Measurements from ENCODE around the gene TNFRSF19. TPM values are rescaled to one million over a fixed set of nuclear protein-coding genes. Genes with fewer than 3 reads are reported as not detected.

TNFRSF19 gene
- total RNA-seq, 4 donors from 2014 or later: 2.0 to 74.2 (median 4.2) TPM

GRCh38 chr13:23620211-23620610, 50.0 kb downstream of the TNFRSF19 start:
- H3K4me1 ChIP-seq: no peaks in the 10 kb centered on the region
- H3K4me3 ChIP-seq: no peak overlapping the region
- H3K27ac ChIP-seq: no peak overlapping the region
- no peaks in the 10 kb centered on the region for H3K27me3 ChIP-seq
- TF ChIP-seq CTCF (IDR thresholded peaks at IDR 0.05) (no peak), POLR2A (IDR thresholded peaks at IDR 0.05) (no peak)
- H3K36me3 ChIP-seq: no peaks in the 10 kb centered on the region
- H3K9me3 ChIP-seq: no peaks in the 10 kb centered on the region
- intact Hi-C loops (cut with DNase I; ENCODE audit: low total_unique reads): no loop called here
- no peak for DNase-seq

GRCh38 chr13:23620613-23621315, 50.6 kb downstream of the TNFRSF19 start:
- H3K4me3 ChIP-seq: no peak overlapping the region
- no peaks in the 10 kb centered on the region for H3K27me3 ChIP-seq
- H3K4me1 ChIP-seq: no peaks in the 10 kb centered on the region
- no peaks in the 10 kb centered on the region for H3K36me3 ChIP-seq
- TF ChIP-seq CTCF (IDR thresholded peaks at IDR 0.05): no peak
- TF ChIP-seq POLR2A (IDR thresholded peaks at IDR 0.05): no peak
- no peak for DNase-seq
- H3K9me3 ChIP-seq: no peaks in the 10 kb centered on the region
- no peak overlapping the region for H3K27ac ChIP-seq
- intact Hi-C loops (cut with DNase I; ENCODE audit: low total_unique reads): no loop called here

DNA sequence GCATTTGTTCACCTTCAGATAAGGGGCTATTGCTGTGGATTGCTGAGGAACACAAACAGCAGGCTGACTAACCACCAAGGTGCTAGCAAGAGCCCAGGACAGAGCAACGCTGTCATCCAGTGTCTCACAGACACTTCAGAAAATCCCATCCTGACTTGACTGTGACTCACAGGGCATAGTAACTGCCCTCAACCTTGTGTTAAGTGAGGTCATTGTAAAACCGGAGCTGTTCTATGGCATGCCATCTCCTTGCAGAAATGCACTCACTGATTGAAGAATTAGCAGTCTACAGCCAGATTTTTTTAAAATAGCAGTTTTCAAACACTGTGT, 51.1 kb downstream of the TNFRSF19 start:
- no peaks in the 10 kb centered on the region for H3K27me3 ChIP-seq
- no peaks in the 10 kb centered on the region for H3K9me3 ChIP-seq
- H3K4me1 ChIP-seq: no peaks in the 10 kb centered on the region
- TF ChIP-seq POLR2A (IDR thresholded peaks at IDR 0.05): no peak
- no peak for TF ChIP-seq CTCF (IDR thresholded peaks at IDR 0.05)
- intact Hi-C loops (cut with DNase I; ENCODE audit: low total_unique reads): no loop called here
- DNase-seq: no peak
- H3K36me3 ChIP-seq: no peaks in the 10 kb centered on the region
- no peak overlapping the region for H3K27ac ChIP-seq
- H3K4me3 ChIP-seq: no peak overlapping the region

- Histone ChIP-seq H3K4me1 (no peaks in the 10 kb centered on the region), H3K4me3 (no peak overlapping the region), H3K9me3 (no peaks in the 10 kb centered on the region), H3K27me3 (no peaks in the 10 kb centered on the region), H3K27ac (no peak overlapping the region), H3K36me3 (no peaks in the 10 kb centered on the region)
- TF ChIP-seq POLR2A (IDR thresholded peaks at IDR 0.05) (no peak), CTCF (IDR thresholded peaks at IDR 0.05) (no peak)
- no peak for DNase-seq
- intact Hi-C loops (cut with DNase I; ENCODE audit: low total_unique reads): no loop called here
Observed at GRCh38 chr13:23622985-23623384, 52.8 kb downstream of the TNFRSF19 start.

- Histone ChIP-seq H3K27ac (no peak overlapping the region), H3K36me3 (no peaks in the 10 kb centered on the region), H3K9me3 (no peaks in the 10 kb centered on the region), H3K4me1 (no peaks in the 10 kb centered on the region), H3K27me3 (no peaks in the 10 kb centered on the region), H3K4me3 (no peak overlapping the region)
- DNase-seq: no peak
- TF ChIP-seq POLR2A (IDR thresholded peaks at IDR 0.05): no peak
- TF ChIP-seq CTCF (IDR thresholded peaks at IDR 0.05): no peak
- intact Hi-C loops (cut with DNase I; ENCODE audit: low total_unique reads): no loop called here
Observed at GRCh38 chr13:23623394-23623793, 53.2 kb downstream of the TNFRSF19 start.

Measured in uterus (tissue), 4 donors.